Duodenal mucosa (tissue), 2 donors: Measurements from ENCODE around the gene DUOXA2.

ENCODE experiments used
- H3K27ac ChIP-seq: one replicate; pipeline ENCODE4 v1.7.0; 2013; ENCODE audit warnings: low read depth, low read length
- H3K27me3 ChIP-seq, 2 donors: one replicate each; pipeline ENCODE4 v1.7.0; 2013; ENCODE audit warnings: low read length in 2 of 2, control low read depth in 1 of 2; ENCODE audit not compliant: insufficient read depth in 2 of 2, control insufficient read depth in 1 of 2
- H3K36me3 ChIP-seq, 2 donors: one replicate each; pipeline ENCODE4 v1.7.0; 2013; ENCODE audit warnings: low read length in 2 of 2, control low read depth in 1 of 2; ENCODE audit not compliant: insufficient read depth in 2 of 2, control insufficient read depth in 1 of 2
- H3K4me1 ChIP-seq, 2 donors: one replicate each; pipeline ENCODE4 v1.7.0; 2013; ENCODE audit warnings: low read length in 2 of 2, control low read depth in 1 of 2; ENCODE audit not compliant: insufficient read depth in 2 of 2, control insufficient read depth in 1 of 2
- H3K4me3 ChIP-seq, 2 donors: one replicate each; pipeline ENCODE4 v1.7.0; 2013; ENCODE audit warnings: low read length in 2 of 2, low read depth in 1 of 2
- H3K9ac ChIP-seq, 2 donors: one replicate each; pipeline ENCODE4 v1.7.0; 2013; ENCODE audit warnings: low read length in 2 of 2, low read depth in 1 of 2
- H3K9me3 ChIP-seq, 2 donors: one replicate each; pipeline ENCODE4 v1.7.0; 2013; ENCODE audit warnings: low read length in 2 of 2, control low read depth in 1 of 2; ENCODE audit not compliant: control insufficient read depth in 1 of 2

Gene DUOXA2

DNA sequence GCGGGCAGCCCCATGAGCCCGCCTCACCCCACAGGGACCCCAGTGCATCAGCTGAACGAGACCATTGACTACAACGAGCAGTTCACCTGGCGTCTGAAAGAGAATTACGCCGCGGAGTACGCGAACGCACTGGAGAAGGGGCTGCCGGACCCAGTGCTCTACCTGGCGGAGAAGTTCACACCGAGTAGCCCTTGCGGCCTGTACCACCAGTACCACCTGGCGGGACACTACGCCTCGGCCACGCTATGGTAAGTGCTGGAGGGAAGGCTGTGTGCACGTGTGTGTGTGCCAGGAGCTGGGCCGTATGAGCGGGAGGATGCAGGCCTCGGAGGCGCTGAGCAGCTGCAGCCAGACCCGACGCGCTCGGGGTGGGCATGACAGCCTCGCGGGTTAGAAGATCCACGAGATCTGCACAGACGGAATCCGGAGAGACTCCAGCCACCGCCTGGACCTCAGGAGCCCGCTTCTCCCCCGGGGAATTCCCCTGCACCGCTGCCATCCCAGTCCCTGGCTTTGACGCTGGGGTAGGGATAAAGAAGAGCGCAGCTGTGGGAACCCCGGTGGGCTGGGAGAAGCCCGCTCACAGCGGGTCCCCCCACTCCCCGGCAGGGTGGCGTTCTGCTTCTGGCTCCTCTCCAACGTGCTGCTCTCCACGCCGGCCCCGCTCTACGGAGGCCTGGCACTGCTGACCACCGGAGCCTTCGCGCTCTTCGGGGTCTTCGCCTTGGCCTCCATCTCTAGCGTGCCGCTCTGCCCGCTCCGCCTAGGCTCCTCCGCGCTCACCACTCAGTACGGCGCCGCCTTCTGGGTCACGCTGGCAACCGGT lies 2.6 kb downstream of the DUOXA2 start:
- Histone ChIP-seq H3K27ac (no peak overlapping the region), H3K9me3 (no peaks in the 10 kb centered on the region), H3K4me3 (no peak overlapping the region), H3K9ac (no peak overlapping the region), H3K27me3 (peaks cover 62 to 69% of the 10 kb centered on the region in 2 donors), H3K4me1 (peaks cover 18 to 26% of the 10 kb centered on the region in 2 donors), H3K36me3 (no peaks in the 10 kb centered on the region)

- Histone ChIP-seq H3K36me3 (no peaks in the 10 kb centered on the region), H3K9ac (no peak overlapping the region), H3K4me1 (peaks cover 18 to 21% of the 10 kb centered on the region in 2 donors), H3K27me3 (peaks cover 54 to 61% of the 10 kb centered on the region in 2 donors), H3K4me3 (peak overlapping the region in 1 of 2 donors; percentile 26), H3K27ac (no peak overlapping the region), H3K9me3 (no peaks in the 10 kb centered on the region)
Measured at GRCh38 chr15:45117308-45118130, 3.4 kb downstream of the DUOXA2 start.

DNA sequence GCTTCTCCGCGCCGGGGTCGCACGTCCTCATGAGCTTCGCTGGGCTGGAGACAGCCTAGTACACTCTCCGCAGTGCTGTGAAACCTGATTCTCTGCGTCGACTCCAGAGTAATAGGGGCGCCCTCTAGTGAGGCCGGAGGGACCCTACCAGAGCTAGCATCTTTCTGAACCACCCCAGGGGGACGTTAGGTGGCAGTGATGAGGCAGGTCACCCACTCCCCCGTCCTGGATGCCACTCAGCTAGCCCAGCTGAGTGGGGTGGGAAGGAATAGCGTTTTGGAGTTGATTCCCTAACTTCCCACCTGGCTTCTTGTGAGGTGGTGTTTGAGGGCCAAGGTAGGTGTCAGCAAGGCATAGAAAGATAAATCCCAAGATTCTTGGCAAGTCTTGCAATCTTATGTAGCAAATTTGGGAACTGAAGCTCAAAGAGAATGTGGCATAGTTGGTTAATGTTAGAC lies 4.0 kb downstream of the DUOXA2 start:
- Histone ChIP-seq H3K4me3 (peak overlapping the region in 1 of 2 donors; percentile 26), H3K27me3 (peaks cover 47 to 59% of the 10 kb centered on the region in 2 donors), H3K9ac (no peak overlapping the region)

DNA sequence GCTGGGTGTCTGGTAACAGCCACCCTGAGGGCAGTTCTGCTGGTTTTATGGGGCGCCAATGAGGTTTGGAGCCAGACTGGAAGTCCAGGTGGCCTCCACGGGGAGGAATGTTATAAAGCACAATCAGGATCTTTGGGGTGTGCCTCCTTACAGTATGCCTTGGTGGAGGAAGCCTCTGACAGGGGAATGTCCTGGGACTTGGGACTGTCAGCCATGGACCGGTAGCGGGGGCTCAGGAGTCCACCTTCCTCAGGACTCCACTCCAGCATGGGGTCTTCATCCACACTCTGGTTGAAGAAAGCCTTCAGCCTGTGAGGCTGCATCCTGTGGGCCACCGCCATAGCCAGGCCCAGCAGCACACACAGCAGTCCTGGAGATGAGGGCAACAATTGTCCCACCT lies 4.9 kb downstream of the DUOXA2 start:
- Histone ChIP-seq H3K27me3 (peaks cover 39 to 58% of the 10 kb centered on the region in 2 donors), H3K36me3 (no peaks in the 10 kb centered on the region), H3K4me3 (no peak overlapping the region), H3K27ac (no peak overlapping the region), H3K4me1 (peaks cover 5 to 12% of the 10 kb centered on the region in 2 donors), H3K9ac (no peak overlapping the region), H3K9me3 (no peaks in the 10 kb centered on the region)

More for the DNA sequence above, 4.0 kb downstream of the DUOXA2 start:
- Histone ChIP-seq H3K4me1 (peaks cover 12 to 16% of the 10 kb centered on the region in 2 donors), H3K9me3 (no peaks in the 10 kb centered on the region), H3K27ac (no peak overlapping the region), H3K36me3 (no peaks in the 10 kb centered on the region)

DNA sequence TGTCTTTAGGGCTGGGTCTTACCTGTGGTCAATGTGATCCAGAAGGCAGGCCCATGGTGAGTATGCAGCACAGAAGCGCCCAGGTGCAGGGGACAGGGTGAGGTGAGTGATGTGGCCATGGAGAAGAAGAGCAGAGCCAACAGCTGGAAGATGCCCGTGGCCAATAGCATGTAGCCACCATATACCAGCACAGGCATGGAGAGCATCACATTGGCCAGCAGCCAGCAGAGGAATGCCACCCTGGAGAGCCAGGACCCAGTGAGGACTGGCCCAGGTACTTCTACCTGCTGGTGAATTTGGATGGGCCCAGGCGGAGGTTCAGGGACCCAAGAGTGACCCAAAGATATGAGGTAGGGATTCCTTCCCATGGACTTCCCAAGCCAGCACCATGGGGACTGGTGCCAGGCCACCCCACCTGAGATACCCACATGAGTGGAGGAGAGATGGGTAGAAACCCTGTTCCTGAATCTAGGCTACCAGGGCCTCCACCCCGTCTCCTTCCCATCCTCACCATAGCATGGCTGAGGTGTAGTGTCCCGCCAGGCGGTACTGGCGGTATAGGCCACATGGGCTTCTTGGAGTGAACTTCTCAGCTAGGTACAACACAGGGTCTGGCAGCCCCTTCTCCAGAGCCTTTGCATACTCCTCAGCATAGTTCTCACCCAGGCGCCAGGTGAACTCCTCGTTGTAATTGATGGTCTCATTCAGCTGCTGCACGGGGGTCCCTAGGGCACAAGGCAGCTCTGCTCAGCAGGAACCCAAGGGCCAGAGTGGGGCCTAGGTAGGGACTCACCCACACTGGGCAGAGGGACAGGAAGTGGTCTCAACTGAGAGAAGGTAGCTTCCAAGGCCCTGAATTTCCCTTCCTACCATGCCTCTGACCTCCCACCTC lies 6.2 kb downstream of the DUOXA2 start:
- Histone ChIP-seq H3K36me3 (no peaks in the 10 kb centered on the region), H3K27me3 (peaks cover 32 to 44% of the 10 kb centered on the region in 2 donors), H3K4me3 (no peak overlapping the region), H3K4me1 (peaks cover 5 to 6% of the 10 kb centered on the region in 2 donors), H3K9me3 (no peaks in the 10 kb centered on the region), H3K9ac (no peak overlapping the region), H3K27ac (no peak overlapping the region)

GRCh38 chr15:45121020-45121419 lies 6.9 kb downstream of the DUOXA2 start:
- Histone ChIP-seq H3K27me3 (peaks cover 29 to 38% of the 10 kb centered on the region in 2 donors), H3K27ac (no peak overlapping the region), H3K4me1 (peaks cover 5 to 6% of the 10 kb centered on the region in 2 donors), H3K9me3 (no peaks in the 10 kb centered on the region), H3K4me3 (no peak overlapping the region), H3K36me3 (no peaks in the 10 kb centered on the region), H3K9ac (no peak overlapping the region)

DNA sequence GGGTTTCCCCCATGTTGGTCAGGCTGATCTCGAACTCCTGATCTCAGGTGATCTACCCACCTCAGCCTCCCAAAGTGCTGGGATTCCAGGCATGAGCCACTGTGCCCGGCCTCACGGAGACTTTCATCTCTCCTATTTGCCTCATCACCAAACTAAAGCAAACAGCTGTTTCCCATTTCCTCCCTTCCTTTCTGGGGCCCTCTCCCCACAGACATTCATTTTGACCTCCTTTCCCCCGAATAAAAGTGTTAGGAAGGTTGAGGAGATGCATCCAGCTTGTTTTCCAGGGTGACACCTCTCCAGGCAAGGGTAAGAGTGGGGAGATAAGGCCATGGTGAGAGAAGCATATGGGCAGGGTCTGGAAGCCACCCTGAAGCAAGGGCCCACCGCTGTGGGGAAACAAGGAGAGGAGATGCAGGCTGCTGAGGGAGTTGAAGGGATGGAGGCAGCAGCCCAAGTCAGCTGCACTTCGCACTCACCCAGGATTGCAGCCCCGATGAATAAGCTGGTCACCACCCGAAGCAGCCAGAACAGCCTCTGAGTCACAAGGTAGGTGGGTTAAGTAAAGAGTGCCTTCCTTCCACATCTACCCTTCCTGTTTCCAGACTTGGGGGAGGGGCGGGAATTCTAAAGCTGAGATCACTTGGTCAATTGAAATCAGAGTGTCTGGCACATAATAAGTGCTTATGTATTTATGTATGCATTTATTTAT lies 7.7 kb downstream of the DUOXA2 start:
- H3K36me3 ChIP-seq: no peaks in the 10 kb centered on the region
- H3K27me3 ChIP-seq: peaks cover 20 to 29% of the 10 kb centered on the region in 2 donors

GRCh38 chr15:45122719-45123118 lies 8.6 kb downstream of the DUOXA2 start:
- H3K27me3 ChIP-seq: peaks cover 12 to 24% of the 10 kb centered on the region in 2 donors
- no peaks in the 10 kb centered on the region for H3K36me3 ChIP-seq
- peaks cover 0 to 3% of the 10 kb centered on the region in 2 donors for H3K4me1 ChIP-seq
- H3K27ac ChIP-seq: no peak overlapping the region
- no peak overlapping the region for H3K9ac ChIP-seq
- H3K4me3 ChIP-seq: no peak overlapping the region
- H3K9me3 ChIP-seq: no peaks in the 10 kb centered on the region

More for the DNA sequence above, 7.7 kb downstream of the DUOXA2 start:
- H3K4me1 ChIP-seq: peaks cover 4 to 6% of the 10 kb centered on the region in 2 donors
- no peak overlapping the region for H3K9ac ChIP-seq
- no peak overlapping the region for H3K27ac ChIP-seq
- no peaks in the 10 kb centered on the region for H3K9me3 ChIP-seq
- no peak overlapping the region for H3K4me3 ChIP-seq

DNA sequence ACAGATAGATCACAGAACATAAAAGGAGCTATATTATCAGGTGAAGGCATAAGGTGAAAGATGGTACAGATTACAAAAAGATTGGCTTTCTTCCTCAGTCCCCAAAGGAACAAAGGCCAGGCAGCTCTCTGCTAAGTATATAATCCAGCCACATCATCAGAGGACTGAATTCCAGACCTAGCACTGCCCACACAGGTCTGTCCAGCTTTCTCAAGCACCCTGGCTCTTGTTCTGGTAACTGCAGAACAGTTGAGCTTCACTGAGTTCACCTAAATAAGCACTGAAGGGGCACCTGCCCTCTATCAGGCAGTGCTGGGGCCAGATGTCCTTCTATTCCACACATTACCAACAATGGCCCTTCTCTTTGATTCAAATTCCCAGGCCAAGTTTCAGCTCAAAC lies 9.3 kb downstream of the DUOXA2 start:
- Histone ChIP-seq H3K9ac (no peak overlapping the region), H3K4me3 (no peak overlapping the region), H3K27me3 (peaks cover 13 to 29% of the 10 kb centered on the region in 2 donors), H3K27ac (no peak overlapping the region), H3K4me1 (no peaks in the 10 kb centered on the region), H3K9me3 (no peaks in the 10 kb centered on the region), H3K36me3 (no peaks in the 10 kb centered on the region)
